Body of pancreas (tissue), 4 donors: ENCODE measurements around the gene HENMT1.
"Not testable (repeated sequence)": the region's sequence is repeated elsewhere in the genome, so short reads cannot be mapped to it uniquely, and the experiment has no call there.

Source experiments
- POLR2A ChIP-seq, 3 donors: fragments of 450-650 bp; IDR thresholded peaks; one replicate each; pipeline ENCODE4 v1.6.1; 2016; ENCODE audit warnings: antibody characterized with exemption in 3 of 3, mild to moderate bottlenecking in 2 of 3
- TF ChIP-seq, protein P1 (sequence below), 7 experiments: fragments of 450-650 bp in 4 of 7; fragments of 200-600 bp in 3 of 7; sonication (generic) in 3 of 7; IDR thresholded peaks; one replicate each; pipeline ENCODE4 v1.5.1; 2016 to 2019; ENCODE audit warnings: antibody characterized with exemption in 7 of 7

DNA sequence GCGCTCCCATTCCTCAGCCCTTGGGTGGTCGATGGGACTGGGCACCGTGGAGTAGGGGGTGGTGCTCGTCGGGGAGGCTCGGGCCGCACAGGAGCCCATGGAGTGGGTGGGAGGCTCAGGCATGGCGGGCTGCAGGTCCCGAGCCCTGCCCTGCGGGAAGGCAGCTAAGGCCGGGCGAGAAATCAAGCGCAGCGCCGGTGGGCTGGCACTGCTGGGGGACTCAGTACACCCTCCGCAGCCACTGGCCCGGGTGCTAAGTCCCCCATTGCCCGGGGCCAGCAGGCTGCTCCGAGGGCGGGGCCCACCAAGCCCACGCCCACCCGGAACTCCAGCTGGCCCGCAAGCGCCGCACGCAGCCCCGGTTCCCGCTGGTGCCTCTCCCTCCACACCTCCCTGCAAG is 20.0 kb downstream of the HENMT1 start:
- not testable (repeated sequence) for TF ChIP-seq POLR2A (IDR thresholded peaks at IDR 0.05)
- TF ChIP-seq, protein P1, sequence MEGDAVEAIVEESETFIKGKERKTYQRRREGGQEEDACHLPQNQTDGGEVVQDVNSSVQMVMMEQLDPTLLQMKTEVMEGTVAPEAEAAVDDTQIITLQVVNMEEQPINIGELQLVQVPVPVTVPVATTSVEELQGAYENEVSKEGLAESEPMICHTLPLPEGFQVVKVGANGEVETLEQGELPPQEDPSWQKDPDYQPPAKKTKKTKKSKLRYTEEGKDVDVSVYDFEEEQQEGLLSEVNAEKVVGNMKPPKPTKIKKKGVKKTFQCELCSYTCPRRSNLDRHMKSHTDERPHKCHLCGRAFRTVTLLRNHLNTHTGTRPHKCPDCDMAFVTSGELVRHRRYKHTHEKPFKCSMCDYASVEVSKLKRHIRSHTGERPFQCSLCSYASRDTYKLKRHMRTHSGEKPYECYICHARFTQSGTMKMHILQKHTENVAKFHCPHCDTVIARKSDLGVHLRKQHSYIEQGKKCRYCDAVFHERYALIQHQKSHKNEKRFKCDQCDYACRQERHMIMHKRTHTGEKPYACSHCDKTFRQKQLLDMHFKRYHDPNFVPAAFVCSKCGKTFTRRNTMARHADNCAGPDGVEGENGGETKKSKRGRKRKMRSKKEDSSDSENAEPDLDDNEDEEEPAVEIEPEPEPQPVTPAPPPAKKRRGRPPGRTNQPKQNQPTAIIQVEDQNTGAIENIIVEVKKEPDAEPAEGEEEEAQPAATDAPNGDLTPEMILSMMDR (IDR thresholded peaks at IDR 0.05), result not testable (repeated sequence)
